GM12891 (cell line): ENCODE data around the gene MRPS10.

ENCODE experiments used
- PAX5 ChIP-seq: IDR thresholded peaks from 2 replicates; pipeline ENCODE4 v1.6.1; 2011; ENCODE audit warnings: low read length, moderate library complexity, mild to moderate bottlenecking; ENCODE audit not compliant: insufficient read depth, severe bottlenecking
- POLR2A ChIP-seq: IDR thresholded peaks from 2 replicates; pipeline ENCODE4 v1.6.1; 2011; ENCODE audit warnings: low read depth, low read length, control low read depth
- POLR2AphosphoS5 ChIP-seq: IDR thresholded peaks from 2 replicates; pipeline ENCODE4 v1.6.1; 2011; ENCODE audit warnings: low read depth, low read length, control low read depth
- SPI1 ChIP-seq: IDR thresholded peaks from 2 replicates; pipeline ENCODE4 v1.6.1; 2011; ENCODE audit warnings: low read depth, low read length, control low read depth
- TAF1 ChIP-seq: IDR thresholded peaks from 2 replicates; pipeline ENCODE4 v1.6.1; 2011; ENCODE audit warnings: low read depth, low read length, control low read depth

- TF ChIP-seq POLR2A = no peak
- TF ChIP-seq POLR2AphosphoS5 = no peak
- TF ChIP-seq SPI1 = no peak
- TF ChIP-seq TAF1 = no peak
- TF ChIP-seq PAX5 = no peak
Measured at GRCh38 chr6:42251911-42252637, 34.4 kb upstream of the MRPS10 start.
